Ovary (tissue), 9 donors: ENCODE results near the gene USP6NL. TPM values are rescaled to one million over a fixed set of nuclear protein-coding genes. Genes with fewer than 3 reads are reported as not detected.

Source experiments
- DNase-seq, 5 donors: peaks; one replicate each; pipeline ENCODE4 v3.0.0-alpha.2; 2019 to 2020
- H3K27ac ChIP-seq, 2 donors: fragments of 200-600 bp; one replicate each; pipeline versions ENCODE4 v1.5.1 to v1.8.0; 2019 to 2022
- H3K27me3 ChIP-seq: fragments of 200-600 bp; one replicate; pipeline ENCODE4 v1.8.0; 2022
- H3K36me3 ChIP-seq: fragments of 200-600 bp; sonication (generic); one replicate; pipeline ENCODE4 v1.5.1; 2019
- H3K4me1 ChIP-seq: one replicate; pipeline ENCODE4 v1.8.1; 2013; ENCODE audit warnings: mild to moderate bottlenecking, moderate library complexity; ENCODE audit not compliant: insufficient read depth
- H3K4me3 ChIP-seq: fragments of 200-600 bp; sonication (generic); one replicate; pipeline ENCODE4 v1.5.1; 2017
- H3K9me3 ChIP-seq, 2 donors: fragments of 200-600 bp in 1 of 2; sonication (generic) in 1 of 2; one replicate each; pipeline versions ENCODE4 v1.5.1 to v1.8.1; 2013 to 2019; ENCODE audit warnings: mild to moderate bottlenecking in 1 of 2, moderate library complexity in 1 of 2
- EP300 ChIP-seq: sonication (generic); formaldehyde crosslinking; IDR thresholded peaks from one replicate; pipeline ENCODE4 v1.6.1; 2017; ENCODE audit warnings: antibody characterized with exemption
- POLR2A ChIP-seq: fragments of 450-650 bp; IDR thresholded peaks from one replicate; pipeline ENCODE4 v1.6.1; 2017; ENCODE audit warnings: antibody characterized with exemption, mild to moderate bottlenecking, moderate library complexity
- WGBS, 3 donors: extraction: QIAGEN DNeasy Blood & Tissue Kit in 1 of 3; methylation state at CpG; one replicate each; pipeline versions ENCODE4 v1.1.5 to v1.1.7; 2013 to 2017; 5-methylcytosine and 5-hydroxymethylcytosine counted together
- intact Hi-C, 4 donors: fragments of 100-400 bp; cut with DNase I; formaldehyde crosslinking; loops; one replicate each; pipeline versions ENCODE4 v1.11.0 to v1.15.1; 2022 to 2023
- polyA plus RNA-seq, 2 donors: library from polyadenylated mRNA; stranded (reverse); fragments of 200-250 nt in 1 of 2; fragments of 350-450 nt in 1 of 2; fragmentation: Illumina TruSeq in 1 of 2; extraction: RNeasy Lipid Tissue Mini Kit (QIAGEN cat#74804) in 1 of 2; gene quantifications; one replicate each; pipeline ENCODE4 v1.2.3, GENCODE V29; 2013 to 2014
- total RNA-seq, 7 donors: library from RNA; depleted of rRNA in 2 of 7; stranded (reverse); fragments of >200 nt in 2 of 7; fragmentation: NEBNext Ultra II Directional in 3 of 7; extraction: Animal tissue kit (Norgen Biotek cat#: 25700) in 3 of 7; gene quantifications; one replicate each; pipeline versions ENCODE4 v1.1.0 to v1.2.4, GENCODE V29; 2016 to 2023
- TF ChIP-seq, protein P1 (sequence below), 3 donors: fragments of 450-650 bp in 2 of 3; fragments of 200-600 bp in 1 of 3; IDR thresholded peaks; one replicate each; pipeline versions ENCODE4 v1.5.1 to v1.8.0; 2016 to 2022; ENCODE audit warnings: antibody characterized with exemption in 3 of 3, mild to moderate bottlenecking in 1 of 3
- donor health status: DM: no; HTN: no; CAD: no; lungs with moderate emphysema.
- donor health status: DM: no; HTN: no; CAD: no.
- donor health status: Bipolar disorder and iron deficiency.
- donor health status: DM: yes; HTN: yes; CAD: no.
- donor health status: DM: no; HTN: no; CAD: no.
- donor health status: DM: yes; HTN: yes; CAD: no.

Gene USP6NL
- total and polyA plus RNA-seq, 9 donors, result 9.6 to 28.8 (median 16.3) TPM

- TF ChIP-seq POLR2A (no peak), EP300 (no peak)
- TF ChIP-seq, protein P1, sequence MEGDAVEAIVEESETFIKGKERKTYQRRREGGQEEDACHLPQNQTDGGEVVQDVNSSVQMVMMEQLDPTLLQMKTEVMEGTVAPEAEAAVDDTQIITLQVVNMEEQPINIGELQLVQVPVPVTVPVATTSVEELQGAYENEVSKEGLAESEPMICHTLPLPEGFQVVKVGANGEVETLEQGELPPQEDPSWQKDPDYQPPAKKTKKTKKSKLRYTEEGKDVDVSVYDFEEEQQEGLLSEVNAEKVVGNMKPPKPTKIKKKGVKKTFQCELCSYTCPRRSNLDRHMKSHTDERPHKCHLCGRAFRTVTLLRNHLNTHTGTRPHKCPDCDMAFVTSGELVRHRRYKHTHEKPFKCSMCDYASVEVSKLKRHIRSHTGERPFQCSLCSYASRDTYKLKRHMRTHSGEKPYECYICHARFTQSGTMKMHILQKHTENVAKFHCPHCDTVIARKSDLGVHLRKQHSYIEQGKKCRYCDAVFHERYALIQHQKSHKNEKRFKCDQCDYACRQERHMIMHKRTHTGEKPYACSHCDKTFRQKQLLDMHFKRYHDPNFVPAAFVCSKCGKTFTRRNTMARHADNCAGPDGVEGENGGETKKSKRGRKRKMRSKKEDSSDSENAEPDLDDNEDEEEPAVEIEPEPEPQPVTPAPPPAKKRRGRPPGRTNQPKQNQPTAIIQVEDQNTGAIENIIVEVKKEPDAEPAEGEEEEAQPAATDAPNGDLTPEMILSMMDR (IDR thresholded peaks at IDR 0.05), result no peak
- no peak overlapping the region for H3K27ac ChIP-seq
- no peaks in the 10 kb centered on the region for H3K9me3 ChIP-seq
- no peak overlapping the region for H3K4me3 ChIP-seq
- H3K27me3 ChIP-seq, result no peaks in the 10 kb centered on the region
- intact Hi-C loops, result no loop called here
- H3K36me3 ChIP-seq, result no peaks in the 10 kb centered on the region
- H3K4me1 ChIP-seq, result peaks cover 3% of the 10 kb centered on the region
- DNase-seq, result no peak
- 90 to 91% (median 91%) methylated on average over 3 of the region's 3 CpGs for WGBS, 3 donors
These were observed 1.9 kb downstream of the USP6NL start for GRCh38 chr10:11609492-11610093.

DNA sequence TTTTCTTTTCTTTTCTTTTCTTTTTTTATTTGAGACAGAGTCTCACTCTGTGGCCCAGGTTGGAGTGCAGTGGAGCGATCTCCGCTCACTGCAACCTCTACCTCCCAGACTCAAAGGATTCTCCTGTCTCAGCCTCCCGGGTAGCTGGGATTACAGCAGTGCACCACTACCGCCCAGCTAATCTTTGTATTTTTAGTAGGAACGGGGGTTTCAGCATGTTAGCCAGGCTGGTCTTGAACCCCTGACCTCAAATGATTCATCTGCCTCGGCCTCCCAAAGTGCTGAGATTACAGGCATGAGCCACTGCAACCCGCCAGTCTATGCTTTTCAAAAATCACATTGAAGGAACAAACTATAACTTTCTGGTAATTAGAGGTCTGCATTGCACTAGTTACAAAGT lies 2.4 kb downstream of the USP6NL start:
- Histone ChIP-seq H3K4me3 (no peak overlapping the region), H3K27me3 (no peaks in the 10 kb centered on the region), H3K9me3 (no peaks in the 10 kb centered on the region), H3K36me3 (no peaks in the 10 kb centered on the region), H3K27ac (no peak overlapping the region), H3K4me1 (peaks cover 3% of the 10 kb centered on the region)
- DNase-seq, result no peak
- intact Hi-C loops, result no loop called here
- WGBS, 3 donors, result 74 to 81% (median 75%) methylated on average over 7 of the region's 7 CpGs
- TF ChIP-seq, protein P1 (IDR thresholded peaks at IDR 0.05), result no peak
- no peak for TF ChIP-seq POLR2A
- TF ChIP-seq EP300, result no peak

DNA sequence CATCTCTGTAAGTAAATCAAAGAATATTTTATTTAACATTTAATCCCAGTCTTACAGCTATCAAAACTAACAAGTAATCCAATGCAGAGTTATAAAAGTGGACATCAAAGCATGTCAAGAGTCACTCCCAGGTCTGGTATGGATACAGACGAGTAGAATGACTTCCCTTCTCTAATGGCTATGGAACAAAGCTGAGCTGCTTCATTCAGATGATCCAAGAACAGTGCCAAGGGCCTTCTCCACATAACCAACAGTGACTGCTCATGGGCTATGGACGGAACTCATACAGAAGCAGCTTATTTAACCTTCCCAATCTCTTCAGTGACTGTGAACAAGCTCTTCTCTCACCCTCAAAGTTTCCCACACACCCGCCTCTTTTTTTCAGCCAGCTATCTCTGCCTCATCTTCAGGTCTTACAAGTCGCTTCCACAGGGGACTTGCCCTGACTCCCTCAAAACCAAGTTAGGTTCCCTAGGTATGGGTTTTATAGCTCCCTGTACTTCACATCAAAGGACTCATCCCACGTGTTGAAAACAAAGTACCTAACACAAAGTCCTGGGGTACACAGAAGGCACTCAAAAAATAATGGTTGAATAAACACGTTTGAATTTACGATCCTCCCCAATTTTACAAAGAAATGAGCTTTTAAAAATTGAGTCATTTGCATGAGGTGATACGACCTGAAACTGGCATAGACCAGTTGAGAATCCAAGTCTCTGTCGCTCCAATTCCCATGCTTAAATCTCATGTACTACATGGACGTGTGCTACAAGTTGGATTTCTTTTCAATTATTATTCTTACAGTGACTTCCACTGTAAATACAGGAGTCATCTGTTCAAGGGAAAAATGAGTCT lies 3.1 kb downstream of the USP6NL start:
- no peaks in the 10 kb centered on the region for H3K9me3 ChIP-seq
- intact Hi-C loops, result no loop called here
- DNase-seq, result no peak
- WGBS, 3 donors, result 90 to 92% (median 91%) methylated on average over 10 of the region's 10 CpGs
- TF ChIP-seq, protein P1 (IDR thresholded peaks at IDR 0.05), result no peak
- TF ChIP-seq POLR2A, result no peak
- TF ChIP-seq EP300, result no peak
- H3K4me1 ChIP-seq, result peaks cover 3% of the 10 kb centered on the region
- no peaks in the 10 kb centered on the region for H3K36me3 ChIP-seq
- no peak overlapping the region for H3K4me3 ChIP-seq
- H3K27me3 ChIP-seq, result no peaks in the 10 kb centered on the region
- H3K27ac ChIP-seq, result no peak overlapping the region

DNA sequence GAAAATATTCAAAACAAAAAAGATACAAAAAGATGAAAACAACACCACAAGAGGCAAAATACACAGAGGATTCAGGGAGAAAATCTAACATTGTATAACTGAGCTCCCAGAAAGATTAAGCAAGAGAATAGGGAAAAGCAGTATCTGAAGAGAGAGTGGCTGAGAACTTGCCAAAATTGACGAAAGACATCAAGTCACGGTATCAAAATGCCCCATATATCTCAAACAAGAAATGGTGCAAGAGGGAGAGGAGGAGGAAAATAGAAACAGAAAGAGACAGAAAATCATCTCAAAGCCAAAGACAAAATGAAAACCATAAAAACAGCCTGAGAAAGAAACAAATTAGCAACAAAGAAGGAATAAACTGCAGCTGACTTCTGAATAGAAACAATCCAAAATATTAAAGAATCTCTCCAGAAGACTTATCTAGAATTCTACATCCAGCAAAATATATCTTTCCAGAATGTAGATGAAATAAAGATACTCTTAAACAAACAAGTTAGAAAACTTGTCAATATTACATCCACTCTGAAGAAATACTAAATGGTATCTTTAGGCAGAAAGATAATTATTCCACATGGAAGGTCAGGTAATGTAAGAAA lies 5.5 kb downstream of the USP6NL start:
- no peak for DNase-seq
- Histone ChIP-seq H3K4me3 (no peak overlapping the region), H3K27ac (no peak overlapping the region), H3K4me1 (peaks cover 3% of the 10 kb centered on the region), H3K27me3 (no peaks in the 10 kb centered on the region), H3K9me3 (no peaks in the 10 kb centered on the region), H3K36me3 (no peaks in the 10 kb centered on the region)
- 31 to 42% (median 32%) methylated on average over 2 of the region's 2 CpGs for whole genome bisulfite sequencing, 3 donors
- TF ChIP-seq, protein P1 (IDR thresholded peaks at IDR 0.05), result no peak
- TF ChIP-seq EP300 (no peak), POLR2A (no peak)
- intact Hi-C loops, result no loop called here
